ENCODE data around the gene ACD. TPM values are rescaled to one million over a fixed set of nuclear protein-coding genes. Genes with fewer than 3 reads are reported as not detected.

ACD gene
- total and polyA plus RNA-seq, 2 of the 4 experiments (the other 2 are of a cell fraction): 15.6 to 31.1 TPM

DNA sequence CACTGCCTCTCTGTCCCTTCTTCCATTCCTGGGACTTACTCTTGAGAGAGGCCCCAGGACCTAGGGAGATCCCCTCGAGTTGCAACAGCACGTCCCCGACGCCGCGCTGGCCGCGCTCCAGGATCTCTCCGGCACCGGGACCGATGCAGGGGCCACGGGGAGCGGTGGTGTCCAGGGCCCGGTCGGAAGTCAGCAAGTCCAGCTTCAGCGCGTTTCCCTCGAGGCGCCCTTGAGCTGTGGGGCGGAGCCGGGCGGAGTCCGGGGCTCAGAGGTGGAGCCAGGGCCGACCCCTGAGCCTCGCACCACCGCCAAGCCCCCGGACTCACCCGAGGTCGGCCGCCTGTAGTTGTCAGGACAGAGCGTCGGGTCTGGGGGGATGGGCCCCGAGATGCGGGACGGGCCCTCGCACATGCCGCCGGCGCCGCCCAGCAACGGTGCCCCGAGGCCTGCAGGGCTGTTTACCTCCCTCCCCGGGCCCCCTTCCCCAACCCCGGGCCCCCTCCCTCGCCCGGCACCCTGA, 6.0 kb upstream of the ACD start:
- no TSS peak for BruUV-seq (replicated peaks)
- DNase-seq: no peak
- Histone ChIP-seq H4K8ac (ENCODE audit: low read depth in 2 of 2, low read length in 2 of 2) (peak overlapping the region in 1 of 2 experiments; percentile 48; a peak in 1 of 4 replicates), H3K79me1 (ENCODE audit: low read depth in 1 of 2, low read length in 2 of 2) (peaks cover 4 to 12% of the 10 kb centered on the region in 2 experiments; a peak in 3 of 4 replicates), H3K56ac (ENCODE audit: extremely low read depth, insufficient read depth, low read length) (no peak overlapping the region), H4K20me1 (ENCODE audit: insufficient read depth, low read length) (0 out of 2 replicates have a peak, but pooled peaks cover 2% of the 10 kb centered on the region), H2BK5ac (ENCODE audit: low read depth, low read length, poor library complexity, severe bottlenecking) (no peak overlapping the region), H2BK120ac (ENCODE audit: low read depth, low read length) (no peak overlapping the region), H3K4ac (ENCODE audit: low read depth, low read length) (no peak overlapping the region), H3K9me3 (ENCODE audit: control insufficient read depth, insufficient read depth, low read length) (no peaks in the 10 kb centered on the region), H3K4me3 (ENCODE audit: insufficient read depth, low read depth, low read length) (peak overlapping the region; percentile 95), H3K4me1 (ENCODE audit: control insufficient read depth, insufficient read depth, low read length) (peaks cover 12% of the 10 kb centered on the region), H2AFZ (replicated peaks; ENCODE audit: low read length, poor library complexity) (peak overlapping the region; percentile 96), H3K36me3 (ENCODE audit: control insufficient read depth, insufficient read depth, low read length) (peaks cover 2% of the 10 kb centered on the region; the same call in 1 of the 2 replicates), H3K14ac (replicated peaks; ENCODE audit: low read depth, low read length) (no peak overlapping the region), H4K5ac (ENCODE audit: low read depth, low read length) (no peak overlapping the region), H2AK5ac (ENCODE audit: low read depth, low read length) (no peak overlapping the region), H3K9me1 (ENCODE audit: insufficient read depth, low read length) (no peaks in the 10 kb centered on the region), H2BK20ac (ENCODE audit: low read depth, low read length) (no peak overlapping the region), H3K9ac (ENCODE audit: low read depth, low read length) (peak overlapping the region; percentile 5; the same call in 1 of the 2 replicates), H3K4me2 (ENCODE audit: low read depth, low read length) (peak overlapping the region; percentile 54), H3K18ac (ENCODE audit: low read depth, low read length) (no peak overlapping the region), H3K23ac (ENCODE audit: low read depth, low read length) (no peak overlapping the region), H2AK9ac (replicated peaks; ENCODE audit: low read depth, low read length, poor library complexity) (peak overlapping the region; percentile 83), H3K27me3 (ENCODE audit: control insufficient read depth, insufficient read depth, low read length) (no peaks in the 10 kb centered on the region), H4K91ac (ENCODE audit: insufficient read depth, low read depth, low read length) (no peak overlapping the region), H2BK15ac (ENCODE audit: low read depth, low read length) (no peak overlapping the region), H3K27ac (ENCODE audit: insufficient read depth, low read length) (peak overlapping the region; percentile 42; the same call in 1 of the 2 replicates)
- POLR2A ChIA-PET (ENCODE audit: unreplicated experiment): no interaction called here
- CTCF ChIA-PET: interaction anchor here (1.5 kb wide), 1 partner anchor 145 kb away, joined by 9 read pairs; no protein-coding TSS in a partner anchor
- in situ Hi-C loops (cut with MboI; ENCODE audit: low sequenced_read_pairs) (loop anchor here (10.0 kb wide), 1 partner anchor 141 kb away; the partner anchor contains the start of gene RIPOR1), dilution Hi-C loops (cut with HindIII; ENCODE audit: low sequenced_read_pairs, unreplicated experiment) (no loop called here), intact Hi-C loops (cut with micrococcal nuclease) (no loop called here)
- ATAC-seq (ENCODE audit: low read depth): peak; percentile 12
- 6% methylated on average over 32 of the region's 46 CpGs; no CpG with 5 or more reads in 1 of the 2 experiments for WGBS, 2 experiments (ENCODE audit: extremely low coverage in 2 of 2, insufficient read length in 1 of 2)
- TF ChIP-seq, protein P1, sequence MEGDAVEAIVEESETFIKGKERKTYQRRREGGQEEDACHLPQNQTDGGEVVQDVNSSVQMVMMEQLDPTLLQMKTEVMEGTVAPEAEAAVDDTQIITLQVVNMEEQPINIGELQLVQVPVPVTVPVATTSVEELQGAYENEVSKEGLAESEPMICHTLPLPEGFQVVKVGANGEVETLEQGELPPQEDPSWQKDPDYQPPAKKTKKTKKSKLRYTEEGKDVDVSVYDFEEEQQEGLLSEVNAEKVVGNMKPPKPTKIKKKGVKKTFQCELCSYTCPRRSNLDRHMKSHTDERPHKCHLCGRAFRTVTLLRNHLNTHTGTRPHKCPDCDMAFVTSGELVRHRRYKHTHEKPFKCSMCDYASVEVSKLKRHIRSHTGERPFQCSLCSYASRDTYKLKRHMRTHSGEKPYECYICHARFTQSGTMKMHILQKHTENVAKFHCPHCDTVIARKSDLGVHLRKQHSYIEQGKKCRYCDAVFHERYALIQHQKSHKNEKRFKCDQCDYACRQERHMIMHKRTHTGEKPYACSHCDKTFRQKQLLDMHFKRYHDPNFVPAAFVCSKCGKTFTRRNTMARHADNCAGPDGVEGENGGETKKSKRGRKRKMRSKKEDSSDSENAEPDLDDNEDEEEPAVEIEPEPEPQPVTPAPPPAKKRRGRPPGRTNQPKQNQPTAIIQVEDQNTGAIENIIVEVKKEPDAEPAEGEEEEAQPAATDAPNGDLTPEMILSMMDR (conservative IDR thresholded peaks at IDR 0.05; ENCODE audit: low read depth, low read length): no peak
- TF ChIP-seq MAFK (IDR thresholded peaks at IDR 0.05; ENCODE audit: low read depth, low read length) (no peak), NFE2L2 (IDR thresholded peaks at IDR 0.05; ENCODE audit: low read depth, low read length) (no peak), MXI1 (IDR thresholded peaks at IDR 0.05; ENCODE audit: borderline replicate concordance, low read depth, low read length) (no peak), FOS (IDR thresholded peaks at IDR 0.05; ENCODE audit: low read depth, low read length) (no peak), POLR2A (IDR thresholded peaks at IDR 0.05; ENCODE audit: low read depth, low read length) (no peak), BHLHE40 (IDR thresholded peaks at IDR 0.05; ENCODE audit: low read depth, low read length) (no peak), SMC3 (IDR thresholded peaks at IDR 0.05; ENCODE audit: low read depth, low read length) (no peak), CHD1 (IDR thresholded peaks at IDR 0.05; ENCODE audit: low read depth, low read length) (no peak), CEBPB (IDR thresholded peaks at IDR 0.05; ENCODE audit: low read depth, low read length) (no peak), MAZ (IDR thresholded peaks at IDR 0.05; ENCODE audit: borderline replicate concordance, low read depth, low read length) (no peak), RAD21 (IDR thresholded peaks at IDR 0.05; ENCODE audit: low read length) (no peak), RCOR1 (IDR thresholded peaks at IDR 0.05; ENCODE audit: insufficient replicate concordance, low read length) (no peak), RFX5 (IDR thresholded peaks at IDR 0.05; ENCODE audit: low read depth, low read length) (no peak)
- TF ChIP-seq, protein P2, sequence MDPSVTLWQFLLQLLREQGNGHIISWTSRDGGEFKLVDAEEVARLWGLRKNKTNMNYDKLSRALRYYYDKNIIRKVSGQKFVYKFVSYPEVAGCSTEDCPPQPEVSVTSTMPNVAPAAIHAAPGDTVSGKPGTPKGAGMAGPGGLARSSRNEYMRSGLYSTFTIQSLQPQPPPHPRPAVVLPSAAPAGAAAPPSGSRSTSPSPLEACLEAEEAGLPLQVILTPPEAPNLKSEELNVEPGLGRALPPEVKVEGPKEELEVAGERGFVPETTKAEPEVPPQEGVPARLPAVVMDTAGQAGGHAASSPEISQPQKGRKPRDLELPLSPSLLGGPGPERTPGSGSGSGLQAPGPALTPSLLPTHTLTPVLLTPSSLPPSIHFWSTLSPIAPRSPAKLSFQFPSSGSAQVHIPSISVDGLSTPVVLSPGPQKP (IDR thresholded peaks at IDR 0.05; ENCODE audit: borderline replicate concordance, low read depth, low read length): no peak
- TF ChIP-seq, protein P3, sequence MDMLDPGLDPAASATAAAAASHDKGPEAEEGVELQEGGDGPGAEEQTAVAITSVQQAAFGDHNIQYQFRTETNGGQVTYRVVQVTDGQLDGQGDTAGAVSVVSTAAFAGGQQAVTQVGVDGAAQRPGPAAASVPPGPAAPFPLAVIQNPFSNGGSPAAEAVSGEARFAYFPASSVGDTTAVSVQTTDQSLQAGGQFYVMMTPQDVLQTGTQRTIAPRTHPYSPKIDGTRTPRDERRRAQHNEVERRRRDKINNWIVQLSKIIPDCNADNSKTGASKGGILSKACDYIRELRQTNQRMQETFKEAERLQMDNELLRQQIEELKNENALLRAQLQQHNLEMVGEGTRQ (IDR thresholded peaks at IDR 0.05; ENCODE audit: low read depth, low read length): no peak

Measured in IMR-90 (cell line).